Muscle of back (tissue), 13 donors: Measurements from ENCODE around the gene ZNF160. TPM values are rescaled to one million over a fixed set of nuclear protein-coding genes. Genes with fewer than 3 reads are reported as not detected.
"Not testable (repeated sequence)": the region's sequence is repeated elsewhere in the genome, so short reads cannot be mapped to it uniquely, and the experiment has no call there.

Experiments used
- DNase-seq, 3 donors: peaks; one replicate each; pipeline versions ENCODE4 v3.0.0 to v3.0.0-alpha.2; 2013
- long read RNA-seq, 9 donors: transcript quantifications; one replicate each; lab custom pipeline, GENCODE V29; 2026
- polyA plus RNA-seq, 10 donors: library from polyadenylated mRNA; unstranded; fragments of 120-200 nt; gene quantifications; one replicate each; pipeline ENCODE4 v1.2.1, GENCODE V29; 2013; ENCODE audit not compliant: insufficient read length in 10 of 10

Gene ZNF160
- polyA plus RNA-seq: 10 to 100 TPM; 12.1 to 31.1 (median 18.5) TPM
- long read RNA-seq, donor 1, full-length matches to known transcripts: 3 of 3 reads
- long read RNA-seq, donor 1, partial matches to known transcripts: 0 of 3 reads
- long read RNA-seq, donor 1, other reads (novel, unspliced or antisense): 0 of 3 reads
- long read RNA-seq, donor 2, full-length matches to known transcripts: 2 of 2 reads
- long read RNA-seq, donor 2, partial matches to known transcripts: 0 of 2 reads
- long read RNA-seq, donor 2, other reads (novel, unspliced or antisense): 0 of 2 reads
- long read RNA-seq, donor 3: 0 reads
- long read RNA-seq, donor 4: 0 reads
- long read RNA-seq, donor 5, full-length matches to known transcripts: 2 of 2 reads
- long read RNA-seq, donor 5, partial matches to known transcripts: 0 of 2 reads
- long read RNA-seq, donor 5, other reads (novel, unspliced or antisense): 0 of 2 reads
- long read RNA-seq, donor 6, full-length matches to known transcripts: 1 of 1 reads
- long read RNA-seq, donor 6, partial matches to known transcripts: 0 of 1 reads
- long read RNA-seq, donor 6, other reads (novel, unspliced or antisense): 0 of 1 reads
- long read RNA-seq, donor 7, full-length matches to known transcripts: 7 of 7 reads
- long read RNA-seq, donor 7, partial matches to known transcripts: 0 of 7 reads
- long read RNA-seq, donor 7, other reads (novel, unspliced or antisense): 0 of 7 reads
- long read RNA-seq, donor 8, full-length matches to known transcripts: 4 of 4 reads
- long read RNA-seq, donor 8, partial matches to known transcripts: 0 of 4 reads
- long read RNA-seq, donor 8, other reads (novel, unspliced or antisense): 0 of 4 reads
- long read RNA-seq, donor 9, full-length matches to known transcripts: 1 of 1 reads
- long read RNA-seq, donor 9, partial matches to known transcripts: 0 of 1 reads
- long read RNA-seq, donor 9, other reads (novel, unspliced or antisense): 0 of 1 reads

GRCh38 chr19:53103234-53104203 is at the start of gene ZNF160:
Gene ZNF160, minus strand, starts transcription at chr19:53103422. Its CDS starts 17,146 bp downstream, at chr19:53086276.
- peak; percentile 98 to 99 (median 99) for DNase-seq

- no peak for DNase-seq
Observed at GRCh38 chr19:53147645-53148044, 44.4 kb upstream of the ZNF160 start.

- no peak for DNase-seq
Observed at GRCh38 chr19:53140351-53140750, 37.1 kb upstream of the ZNF160 start.

GRCh38 chr19:53136432-53136831 is 33.2 kb upstream of the ZNF160 start:
- DNase-seq: no peak

GRCh38 chr19:53132141-53132991 is 29.1 kb upstream of the ZNF160 start, which contains the start of gene ZNF415:
Gene ZNF415, minus strand, starts transcription at chr19:53132910. Its CDS starts 10,234 bp downstream, at chr19:53122676.
- peak; percentile 83 to 95 (median 91) for DNase-seq

GRCh38 chr19:53131727-53132126 is 28.5 kb upstream of the ZNF160 start:
- DNase-seq: no peak

- DNase-seq: no peak
Observed at GRCh38 chr19:53131085-53131590, 27.9 kb upstream of the ZNF160 start.

- no peak for DNase-seq
Observed at GRCh38 chr19:53130506-53130905, 27.3 kb upstream of the ZNF160 start.

- DNase-seq: not testable (repeated sequence)
Observed at GRCh38 chr19:53126733-53127526, 23.7 kb upstream of the ZNF160 start.

GRCh38 chr19:53123400-53123799 is 20.2 kb upstream of the ZNF160 start:
- DNase-seq: no peak

GRCh38 chr19:53112286-53112685 is 9.1 kb upstream of the ZNF160 start:
- DNase-seq: no peak

- DNase-seq: no peak
Observed at GRCh38 chr19:53109527-53109926, 6.3 kb upstream of the ZNF160 start.

GRCh38 chr19:53102756-53103233 is 427 bp downstream of the ZNF160 start:
- peak in 1 of 3 donors; percentile 25 for DNase-seq

- peak; percentile 18 to 69 (median 27) for DNase-seq
Observed at GRCh38 chr19:53102206-53102755, 941 bp downstream of the ZNF160 start.

- DNase-seq: no peak
Observed at GRCh38 chr19:53101518-53101917, 1.7 kb downstream of the ZNF160 start.

- DNase-seq: not testable (repeated sequence)
Observed at GRCh38 chr19:53098570-53098969, 4.7 kb downstream of the ZNF160 start.

GRCh38 chr19:53096982-53097690 is 6.1 kb downstream of the ZNF160 start:
- not testable (repeated sequence) for DNase-seq

GRCh38 chr19:53096579-53096978 is 6.6 kb downstream of the ZNF160 start:
- not testable (repeated sequence) for DNase-seq
